Activated CD8-positive, alpha-beta T cell treated with anti-CD3 and anti-CD28 coated beads for 36 hours (primary cell): ENCODE results near the gene RALGAPA1. TPM values are rescaled to one million over a fixed set of nuclear protein-coding genes. Genes with fewer than 3 reads are reported as not detected.
A peak's percentile ranks its signal among the peaks of the same experiment; 100 is the strongest.

ENCODE experiments used
- ATAC-seq: fragments of 200-7000 bp; cut with Tn5 transposase; one replicate; pipeline ENCODE4 v1.10.0; 2021; ENCODE audit warnings: mild to moderate bottlenecking, moderate library complexity
- CTCF ChIA-PET: fragments of 350-600 bp; sonication (Branson Sonifier 250); formaldehyde crosslinking; loops from one replicate; lab custom pipeline; 2021; ENCODE audit warnings: antibody characterized with exemption; lab: Charles Lee
- POLR2A ChIA-PET: fragments of 350-600 bp; sonication (Branson Sonifier 250); formaldehyde crosslinking; loops from one replicate; lab custom pipeline; 2021; ENCODE audit warnings: antibody characterized with exemption; lab: Charles Lee
- DNase-seq: peaks from one replicate; pipeline ENCODE4 v3.0.0-alpha.2; 2020
- H3K27ac Mint-ChIP-seq: one replicate; pipeline ENCODE4 v1.8.0; 2021; ENCODE audit warnings: mild to moderate bottlenecking, mixed read lengths
- H3K27me3 Mint-ChIP-seq: one replicate; pipeline ENCODE4 v1.8.0; 2021; ENCODE audit warnings: mixed read lengths
- H3K36me3 Mint-ChIP-seq: one replicate; pipeline ENCODE4 v1.8.0; 2021; ENCODE audit warnings: low read depth, mixed read lengths
- H3K4me1 Mint-ChIP-seq: one replicate; pipeline ENCODE4 v1.8.0; 2021; ENCODE audit warnings: low read depth, mixed read lengths
- H3K4me3 Mint-ChIP-seq: one replicate; pipeline ENCODE4 v1.8.0; 2021; ENCODE audit warnings: mild to moderate bottlenecking, moderate library complexity, mixed read lengths
- H3K9me3 Mint-ChIP-seq: one replicate; pipeline ENCODE4 v1.8.0; 2021; ENCODE audit warnings: mixed read lengths
- intact Hi-C: fragments of 100-400 bp; cut with micrococcal nuclease; formaldehyde crosslinking; loops from one replicate; pipeline ENCODE4 v1.10.0; 2022
- total RNA-seq, 2 experiments: library from RNA; stranded (reverse); gene quantifications; one replicate each; pipeline ENCODE4 v1.2.3, GENCODE V29; 2021
- TF ChIP-seq, protein P1 (sequence below): fragments of 200-600 bp; IDR thresholded peaks from one replicate; pipeline ENCODE4 v1.8.0; 2022; ENCODE audit warnings: antibody characterized with exemption, mild to moderate bottlenecking

RALGAPA1 gene
- total RNA-seq, 2 experiments from 2014 or later, result 23.7 to 26.5 TPM

DNA sequence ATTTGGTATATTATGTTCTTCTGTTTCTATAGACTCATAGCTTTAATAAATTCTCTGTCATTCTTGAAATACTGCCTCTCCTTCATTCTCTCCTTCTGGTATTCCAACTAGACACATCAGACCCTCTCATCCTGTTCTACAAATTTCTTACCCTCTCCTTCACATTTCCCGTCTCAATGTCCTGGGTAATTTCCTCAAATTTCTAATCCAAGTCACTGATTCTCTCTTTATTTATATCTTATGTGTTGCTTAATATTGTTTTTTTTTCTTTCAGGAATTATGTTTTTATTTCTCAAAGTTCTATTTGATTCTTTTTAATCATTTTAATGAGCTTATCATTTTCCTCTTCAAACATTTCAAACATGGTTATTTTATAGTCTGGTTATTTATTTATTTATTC is 94.0 kb downstream of the RALGAPA1 start:
- Mint-ChIP-seq H3K9me3 (no peaks in the 10 kb centered on the region), H3K27me3 (no peaks in the 10 kb centered on the region), H3K27ac (no peak overlapping the region), H3K4me3 (no peak overlapping the region), H3K36me3 (peaks cover 18% of the 10 kb centered on the region), H3K4me1 (no peaks in the 10 kb centered on the region)
- ATAC-seq (no peak), DNase-seq (no peak)
- ChIA-PET POLR2A (no interaction called here), CTCF (interaction anchor here (1.2 to 2.7 kb wide), 2 partner anchors 67 to 103 kb away, joined by 3 to 10 read pairs; no protein-coding TSS in a partner anchor)
- intact Hi-C loops, result no loop called here
- TF ChIP-seq, protein P1, sequence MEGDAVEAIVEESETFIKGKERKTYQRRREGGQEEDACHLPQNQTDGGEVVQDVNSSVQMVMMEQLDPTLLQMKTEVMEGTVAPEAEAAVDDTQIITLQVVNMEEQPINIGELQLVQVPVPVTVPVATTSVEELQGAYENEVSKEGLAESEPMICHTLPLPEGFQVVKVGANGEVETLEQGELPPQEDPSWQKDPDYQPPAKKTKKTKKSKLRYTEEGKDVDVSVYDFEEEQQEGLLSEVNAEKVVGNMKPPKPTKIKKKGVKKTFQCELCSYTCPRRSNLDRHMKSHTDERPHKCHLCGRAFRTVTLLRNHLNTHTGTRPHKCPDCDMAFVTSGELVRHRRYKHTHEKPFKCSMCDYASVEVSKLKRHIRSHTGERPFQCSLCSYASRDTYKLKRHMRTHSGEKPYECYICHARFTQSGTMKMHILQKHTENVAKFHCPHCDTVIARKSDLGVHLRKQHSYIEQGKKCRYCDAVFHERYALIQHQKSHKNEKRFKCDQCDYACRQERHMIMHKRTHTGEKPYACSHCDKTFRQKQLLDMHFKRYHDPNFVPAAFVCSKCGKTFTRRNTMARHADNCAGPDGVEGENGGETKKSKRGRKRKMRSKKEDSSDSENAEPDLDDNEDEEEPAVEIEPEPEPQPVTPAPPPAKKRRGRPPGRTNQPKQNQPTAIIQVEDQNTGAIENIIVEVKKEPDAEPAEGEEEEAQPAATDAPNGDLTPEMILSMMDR, result no peak

GRCh38 chr14:35712466-35712865 is 96.6 kb downstream of the RALGAPA1 start:
- intact Hi-C loops, result no loop called here
- ATAC-seq (no peak), DNase-seq (no peak)
- Mint-ChIP-seq H3K4me3 (no peak overlapping the region), H3K36me3 (peaks cover 20% of the 10 kb centered on the region), H3K9me3 (no peaks in the 10 kb centered on the region), H3K27ac (no peak overlapping the region), H3K4me1 (no peaks in the 10 kb centered on the region), H3K27me3 (no peaks in the 10 kb centered on the region)
- ChIA-PET POLR2A (no interaction called here), CTCF (interaction anchor here (1.0 to 2.7 kb wide), 3 partner anchors 9 to 106 kb away, joined by 3 to 10 read pairs (median 4); no protein-coding TSS in a partner anchor)
- TF ChIP-seq, protein P1, result no peak

GRCh38 chr14:35708062-35708461 is 101.0 kb downstream of the RALGAPA1 start:
- Mint-ChIP-seq H3K27me3 (no peaks in the 10 kb centered on the region), H3K27ac (no peak overlapping the region), H3K36me3 (peaks cover 22% of the 10 kb centered on the region), H3K4me3 (no peak overlapping the region), H3K9me3 (no peaks in the 10 kb centered on the region), H3K4me1 (peaks cover 4% of the 10 kb centered on the region)
- intact Hi-C loops, result no loop called here
- DNase-seq (no peak), ATAC-seq (no peak)
- TF ChIP-seq, protein P1, result no peak
- ChIA-PET POLR2A (no interaction called here), CTCF (no interaction called here)

DNA sequence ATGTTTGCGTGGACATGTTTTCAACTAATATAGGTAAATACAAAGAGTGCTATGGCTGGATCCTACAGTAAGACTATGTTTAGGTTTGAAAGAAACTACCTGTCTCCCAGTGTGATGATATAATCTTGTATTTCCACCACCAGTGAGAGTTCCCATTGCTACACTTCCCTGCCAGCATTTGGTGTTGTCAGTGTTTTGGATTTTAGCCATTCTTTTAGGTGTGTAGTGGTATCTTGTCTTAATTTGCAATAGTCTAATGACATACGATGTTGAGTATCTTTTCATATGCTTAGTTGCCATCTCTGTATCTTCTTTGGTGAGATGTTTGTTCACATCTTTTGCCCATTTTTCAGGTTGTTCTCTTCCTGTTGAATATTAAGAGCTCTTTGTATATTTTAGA is 103.5 kb downstream of the RALGAPA1 start:
- H3K27me3 Mint-ChIP-seq, result no peaks in the 10 kb centered on the region
- H3K9me3 Mint-ChIP-seq, result no peaks in the 10 kb centered on the region
- H3K4me1 Mint-ChIP-seq, result peaks cover 4% of the 10 kb centered on the region
- ChIA-PET POLR2A (no interaction called here), CTCF (interaction anchor here (1.0 to 1.4 kb wide), 3 partner anchors 17 to 109 kb away, joined by 3 read pairs; no protein-coding TSS in a partner anchor)
- TF ChIP-seq, protein P1, result no peak
- no peak overlapping the region for H3K4me3 Mint-ChIP-seq
- peaks cover 20% of the 10 kb centered on the region for H3K36me3 Mint-ChIP-seq
- H3K27ac Mint-ChIP-seq, result no peak overlapping the region
- no peak for DNase-seq
- no peak for ATAC-seq
- intact Hi-C loops, result no loop called here

- TF ChIP-seq, protein P1, result no peak
- H3K4me1 Mint-ChIP-seq, result peaks cover 4% of the 10 kb centered on the region
- intact Hi-C loops, result no loop called here
These were observed 104.2 kb downstream of the RALGAPA1 start for GRCh38 chr14:35704793-35705493.

More at GRCh38 chr14:35704793-35705493, 104.2 kb downstream of the RALGAPA1 start:
- no peak overlapping the region for H3K4me3 Mint-ChIP-seq
- POLR2A ChIA-PET, result no interaction called here
- no peaks in the 10 kb centered on the region for H3K9me3 Mint-ChIP-seq
- H3K36me3 Mint-ChIP-seq, result peaks cover 20% of the 10 kb centered on the region
- DNase-seq (no peak), ATAC-seq (peak; percentile 39)
- no peak overlapping the region for H3K27ac Mint-ChIP-seq
- no peaks in the 10 kb centered on the region for H3K27me3 Mint-ChIP-seq
- CTCF ChIA-PET, result interaction anchor here (1.0 to 1.4 kb wide), 2 partner anchors 16 to 18 kb away, joined by 3 read pairs; no protein-coding TSS in a partner anchor
